ENCODE data around the gene BCL7B. TPM values are rescaled to one million over a fixed set of nuclear protein-coding genes. Genes with fewer than 3 reads are reported as not detected.

Gene BCL7B
- 29.8 TPM for polyA plus RNA-seq (2012; ENCODE audit: missing spikeins)

DNA sequence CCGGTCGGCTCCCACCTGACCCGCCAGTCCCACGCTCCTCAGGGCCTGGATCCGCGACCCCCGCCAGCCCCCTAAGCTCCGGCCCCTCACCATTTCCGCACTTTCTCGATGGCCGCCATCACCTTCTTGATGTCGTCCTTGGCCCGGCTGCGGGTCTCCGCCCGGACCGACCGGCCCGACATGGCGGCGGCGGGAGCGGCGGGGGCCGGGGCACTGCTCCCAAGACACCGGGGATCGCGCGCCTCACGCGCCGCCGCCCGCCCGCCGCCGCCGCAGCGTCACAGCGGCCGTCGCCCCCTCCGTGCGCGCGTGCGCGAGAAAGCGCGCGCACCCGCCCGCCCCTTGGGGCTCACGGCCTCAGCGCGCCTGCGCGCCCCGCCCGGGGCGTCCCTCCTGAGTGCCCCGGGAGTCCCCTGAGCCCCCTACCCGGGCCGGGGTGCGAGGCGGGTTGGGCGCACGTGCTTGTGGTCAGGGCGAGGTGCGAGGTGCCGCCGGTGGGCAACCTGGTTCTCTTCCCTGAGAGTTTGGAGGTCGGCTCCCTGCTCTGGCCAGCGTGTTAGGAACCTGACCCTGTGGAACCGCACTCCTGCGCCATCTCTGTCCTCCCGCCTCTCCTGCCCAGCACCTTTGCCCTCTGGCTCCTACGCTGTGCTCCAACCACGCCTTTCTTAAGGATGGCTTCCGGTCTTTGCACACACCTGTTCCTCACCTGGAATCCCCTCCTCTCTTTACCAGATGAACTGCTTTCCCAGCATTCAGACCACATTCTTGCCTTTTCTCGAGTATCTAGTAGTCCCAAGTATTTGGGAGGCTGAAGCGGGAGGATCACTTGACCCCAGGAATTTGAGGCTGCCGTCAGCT lies at the start of gene BCL7B:
TSS of gene BCL7B (minus strand) at position 294 of the 861 bp plus-strand sequence. CDS start at position 182, 112 bp downstream.
- FAIRE-seq, result peak; percentile 61
- TF ChIP-seq TAF1 (IDR thresholded peaks at IDR 0.05; ENCODE audit: borderline replicate concordance, low read depth, low read length) (0 out of 2 replicates have a peak, but pooled peaks have one; percentile 34), POLR2AphosphoS5 (IDR thresholded peaks at IDR 0.05; ENCODE audit: low read depth, low read length) (peak; percentile 71), POLR2A (IDR thresholded peaks at IDR 0.05; ENCODE audit: low read depth, low read length) (peak; percentile 75; the same call in 1 of the 2 replicates)
- DNase-seq (ENCODE audit: insufficient read length), result peak; percentile 97

DNA sequence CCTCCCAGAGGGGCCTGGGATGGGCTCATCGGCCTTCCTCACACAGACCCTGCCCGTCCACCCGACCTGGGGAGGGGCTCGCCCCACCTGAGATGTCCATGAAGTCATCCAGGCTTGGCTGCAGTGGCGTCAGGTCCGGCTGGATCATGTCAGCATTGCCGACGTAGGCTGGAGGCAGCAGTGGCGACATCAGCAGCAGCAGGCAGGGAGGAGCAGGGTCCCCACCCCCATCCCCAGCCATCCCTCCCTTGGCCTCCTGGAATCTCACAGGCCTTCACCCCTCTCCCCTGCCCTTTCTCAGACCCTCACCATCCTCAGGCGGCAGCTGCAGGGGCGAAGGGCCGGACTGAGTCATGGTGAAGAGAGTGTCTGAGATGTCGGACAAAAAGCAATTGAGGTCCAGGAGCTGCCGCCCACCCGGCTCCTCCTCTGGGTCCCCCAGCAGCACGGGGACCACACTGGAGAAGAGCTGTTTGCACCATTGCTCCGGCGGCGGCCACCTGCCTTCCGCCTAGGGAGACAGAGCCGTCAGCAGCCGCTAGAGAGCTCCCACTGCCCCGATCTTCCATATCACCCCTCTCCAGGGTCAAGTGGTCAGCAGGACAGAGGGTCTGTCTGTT lies 48.2 kb upstream of the BCL7B start:
- no peak for DNase-seq (ENCODE audit: insufficient read length)
- no peak for FAIRE-seq
- no peak for TF ChIP-seq POLR2A (IDR thresholded peaks at IDR 0.05; ENCODE audit: low read depth, low read length)
- TF ChIP-seq TAF1 (IDR thresholded peaks at IDR 0.05; ENCODE audit: borderline replicate concordance, low read depth, low read length), result no peak
- TF ChIP-seq POLR2AphosphoS5 (IDR thresholded peaks at IDR 0.05; ENCODE audit: low read depth, low read length), result no peak

DNA sequence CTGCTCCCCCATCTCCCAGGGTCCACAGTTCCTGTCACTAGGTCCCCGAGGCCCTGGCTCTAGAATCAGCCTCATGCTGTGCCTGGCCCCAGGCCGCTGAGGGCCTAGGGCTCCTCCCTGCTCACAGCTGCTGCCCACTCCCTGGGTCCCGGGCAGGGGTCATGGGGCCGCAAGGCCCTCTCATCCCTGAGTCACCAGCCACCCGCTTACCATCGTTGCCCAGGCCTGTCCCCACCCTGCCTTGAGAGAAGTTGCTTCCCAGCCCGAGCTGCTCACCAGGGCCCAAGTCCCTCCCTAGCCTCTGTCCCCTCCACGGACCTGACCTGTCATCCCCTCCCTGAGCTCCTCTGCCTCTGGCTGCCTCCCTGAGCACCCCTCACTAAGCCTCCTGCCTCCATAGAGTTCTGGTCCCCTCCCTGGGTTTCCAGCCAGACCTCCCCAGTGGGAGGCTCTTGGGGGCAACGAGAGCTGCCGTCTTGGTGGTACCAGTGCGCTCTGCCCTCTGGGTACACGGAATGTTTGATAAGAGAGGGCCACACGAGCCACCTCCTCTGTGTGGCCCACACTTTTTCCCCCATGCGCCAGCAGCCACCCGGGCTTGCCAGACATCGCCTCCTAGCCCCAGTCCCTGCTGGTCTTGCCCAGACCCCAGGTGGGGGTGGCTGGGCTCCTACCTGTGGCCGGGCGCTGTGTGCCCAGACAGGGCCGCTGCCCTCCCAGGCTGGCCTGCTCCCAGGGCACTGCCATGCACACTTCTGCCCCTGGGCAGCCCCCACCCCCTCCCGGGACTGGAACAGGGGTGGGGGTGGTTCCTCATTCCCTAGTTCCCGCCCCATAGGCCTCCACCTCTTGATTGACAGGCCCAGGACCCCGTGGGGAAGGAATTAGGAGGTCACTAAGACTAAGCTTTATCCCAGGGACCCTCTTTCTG lies 45.5 kb upstream of the BCL7B start:
- no peak for DNase-seq (ENCODE audit: insufficient read length)
- FAIRE-seq, result no peak

DNA sequence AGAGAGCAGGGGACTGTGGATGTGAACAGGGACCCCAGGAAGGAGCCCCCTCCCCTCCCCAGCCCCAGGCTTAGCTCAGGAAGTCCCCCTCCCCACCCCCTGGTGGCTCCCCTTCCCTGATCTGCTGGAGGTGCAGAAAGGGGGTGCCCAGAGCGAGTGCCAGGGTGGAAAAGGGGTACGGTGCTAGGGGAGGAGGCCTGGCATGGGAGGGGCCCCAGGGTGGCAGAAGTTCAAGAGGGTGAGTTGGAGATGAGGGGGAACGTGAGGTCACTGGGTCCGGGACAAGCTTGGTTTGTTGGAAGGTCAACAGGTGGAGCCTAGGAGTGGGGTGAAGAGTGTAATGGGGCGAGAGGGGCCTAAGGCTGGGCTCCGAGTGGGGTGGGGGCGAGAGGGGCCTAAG lies 42.4 kb upstream of the BCL7B start:
- DNase-seq (ENCODE audit: insufficient read length) (no peak), FAIRE-seq (no peak)
- TF ChIP-seq POLR2A (IDR thresholded peaks at IDR 0.05; ENCODE audit: low read depth, low read length) (no peak), POLR2AphosphoS5 (IDR thresholded peaks at IDR 0.05; ENCODE audit: low read depth, low read length) (no peak), TAF1 (IDR thresholded peaks at IDR 0.05; ENCODE audit: borderline replicate concordance, low read depth, low read length) (no peak)

More for the DNA sequence above, 45.5 kb upstream of the BCL7B start:
- no peak for TF ChIP-seq POLR2AphosphoS5 (IDR thresholded peaks at IDR 0.05; ENCODE audit: low read depth, low read length)
- no peak for TF ChIP-seq TAF1 (IDR thresholded peaks at IDR 0.05; ENCODE audit: borderline replicate concordance, low read depth, low read length)
- TF ChIP-seq POLR2A (IDR thresholded peaks at IDR 0.05; ENCODE audit: low read depth, low read length), result no peak

GRCh38 chr7:73599151-73599882 lies 41.8 kb upstream of the BCL7B start:
- DNase-seq (ENCODE audit: insufficient read length) (no peak), FAIRE-seq (no peak)
- TF ChIP-seq POLR2AphosphoS5 (IDR thresholded peaks at IDR 0.05; ENCODE audit: low read depth, low read length) (no peak), TAF1 (IDR thresholded peaks at IDR 0.05; ENCODE audit: borderline replicate concordance, low read depth, low read length) (no peak), POLR2A (IDR thresholded peaks at IDR 0.05; ENCODE audit: low read depth, low read length) (no peak)

DNA sequence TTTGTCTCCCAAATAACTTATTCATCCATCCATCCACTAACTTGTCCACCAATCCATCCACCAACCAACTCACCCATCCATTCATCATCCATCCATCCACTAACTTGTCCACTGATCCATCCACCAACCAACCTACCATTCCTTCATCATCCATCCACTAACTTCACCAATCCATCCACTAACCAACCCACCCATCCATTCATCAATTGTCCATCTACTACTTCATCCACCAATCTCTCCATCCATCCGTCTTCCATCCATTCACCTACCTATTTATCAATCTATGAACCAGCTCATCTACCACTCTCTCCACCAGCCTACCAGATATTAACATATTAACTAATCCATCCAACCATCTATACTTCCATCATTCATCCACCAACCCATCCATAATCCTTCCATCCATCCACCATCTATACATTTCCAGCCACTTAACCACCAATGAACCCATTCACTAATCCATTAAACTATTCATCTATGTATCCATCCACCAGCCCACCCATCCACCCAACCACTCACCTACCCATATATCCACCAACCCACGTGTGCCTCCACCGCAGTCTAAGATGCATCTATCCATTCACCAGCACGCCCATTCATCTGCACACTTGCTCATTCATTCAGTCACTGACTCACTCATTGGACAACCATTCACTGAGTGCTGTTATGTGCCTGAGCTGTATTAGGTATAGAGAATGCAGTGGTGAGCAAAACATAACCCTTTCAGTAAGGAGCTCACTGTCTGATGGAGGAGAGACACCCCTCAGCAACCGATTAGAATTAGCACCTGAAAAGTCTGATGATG lies 40.7 kb upstream of the BCL7B start:
- DNase-seq (ENCODE audit: insufficient read length) (no peak), FAIRE-seq (no peak)
- TF ChIP-seq TAF1 (IDR thresholded peaks at IDR 0.05; ENCODE audit: borderline replicate concordance, low read depth, low read length) (no peak), POLR2A (IDR thresholded peaks at IDR 0.05; ENCODE audit: low read depth, low read length) (no peak)

DNA sequence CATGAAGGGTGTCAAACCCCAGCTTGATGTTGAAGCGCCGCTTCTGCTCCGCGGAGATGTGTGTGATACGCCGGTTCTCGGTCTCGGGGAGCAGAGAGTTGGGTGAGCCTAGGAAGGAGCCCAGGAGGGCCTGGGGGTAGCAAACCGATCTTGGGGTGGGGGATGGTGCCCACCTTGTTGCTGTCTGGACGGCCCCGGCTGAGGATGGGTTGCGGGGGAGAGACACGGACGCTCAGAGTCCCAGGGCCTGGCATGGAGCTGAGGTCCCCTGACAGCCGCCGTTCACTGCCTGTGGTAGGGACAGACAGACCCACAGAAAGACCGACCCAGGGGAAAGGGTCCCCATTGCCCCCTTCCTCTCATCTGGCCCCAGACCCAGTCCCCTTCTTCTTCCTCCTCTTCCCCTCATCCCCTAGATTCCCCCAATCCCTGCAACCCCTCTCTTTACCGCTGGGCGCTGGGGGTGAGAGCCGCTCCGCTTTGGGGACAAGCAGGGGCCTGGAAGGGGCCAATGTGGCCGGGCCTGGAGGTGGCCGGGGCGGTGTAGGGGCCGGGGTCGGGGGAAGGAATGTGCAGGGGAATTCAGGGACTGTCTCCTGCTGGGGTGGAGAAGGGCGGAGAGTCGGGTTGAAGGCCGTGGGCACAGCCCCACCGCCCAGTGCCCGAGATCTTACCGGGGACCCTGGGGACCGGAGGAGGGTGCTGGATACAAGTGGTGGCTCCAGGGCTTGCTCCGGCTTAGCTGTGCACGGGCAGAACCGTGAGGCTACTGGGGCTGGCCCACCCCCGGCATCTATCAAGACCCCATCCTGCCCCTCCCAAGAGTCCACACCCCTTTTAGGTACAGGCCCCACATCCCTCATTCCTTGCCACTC lies 38.9 kb upstream of the BCL7B start:
- FAIRE-seq (no peak), DNase-seq (ENCODE audit: insufficient read length) (no peak)
- no peak for TF ChIP-seq TAF1 (IDR thresholded peaks at IDR 0.05; ENCODE audit: borderline replicate concordance, low read depth, low read length)
- TF ChIP-seq POLR2AphosphoS5 (IDR thresholded peaks at IDR 0.05; ENCODE audit: low read depth, low read length), result no peak
- no peak for TF ChIP-seq POLR2A (IDR thresholded peaks at IDR 0.05; ENCODE audit: low read depth, low read length)

- FAIRE-seq (no peak), DNase-seq (ENCODE audit: insufficient read length) (no peak)
- no peak for TF ChIP-seq POLR2AphosphoS5 (IDR thresholded peaks at IDR 0.05; ENCODE audit: low read depth, low read length)
- no peak for TF ChIP-seq POLR2A (IDR thresholded peaks at IDR 0.05; ENCODE audit: low read depth, low read length)
- no peak for TF ChIP-seq TAF1 (IDR thresholded peaks at IDR 0.05; ENCODE audit: borderline replicate concordance, low read depth, low read length)
Observed at GRCh38 chr7:73595358-73595757, 37.9 kb upstream of the BCL7B start.

All from GM12892 (cell line).